Ecto neural progenitor cell (in vitro differentiated cells): Measurements from ENCODE around the gene FMN1.

Source experiments
- DNase-seq: peaks from one replicate; pipeline ENCODE4 v3.0.0-alpha.2; 2018; ENCODE audit warnings: low spot score

Gene FMN1

DNA sequence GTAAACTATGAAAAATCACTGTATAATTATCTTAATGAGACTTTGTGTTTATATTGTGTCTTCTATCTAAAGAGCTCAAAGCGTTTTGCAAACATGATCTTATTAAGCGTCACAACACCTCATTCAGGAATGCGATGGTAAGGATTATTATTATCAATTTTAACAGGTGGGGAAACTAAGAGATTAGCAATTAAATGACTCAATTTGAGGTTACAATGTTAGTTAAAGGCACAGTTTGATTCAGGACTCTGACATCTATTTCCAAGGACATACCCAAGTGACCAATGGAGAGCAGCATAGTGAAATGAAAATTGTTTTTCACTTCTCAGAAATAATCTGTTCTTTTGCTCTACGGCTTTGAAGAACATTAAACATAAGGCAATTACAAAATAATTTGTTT is 74.6 kb downstream of the FMN1 start:
- no peak for DNase-seq

DNA sequence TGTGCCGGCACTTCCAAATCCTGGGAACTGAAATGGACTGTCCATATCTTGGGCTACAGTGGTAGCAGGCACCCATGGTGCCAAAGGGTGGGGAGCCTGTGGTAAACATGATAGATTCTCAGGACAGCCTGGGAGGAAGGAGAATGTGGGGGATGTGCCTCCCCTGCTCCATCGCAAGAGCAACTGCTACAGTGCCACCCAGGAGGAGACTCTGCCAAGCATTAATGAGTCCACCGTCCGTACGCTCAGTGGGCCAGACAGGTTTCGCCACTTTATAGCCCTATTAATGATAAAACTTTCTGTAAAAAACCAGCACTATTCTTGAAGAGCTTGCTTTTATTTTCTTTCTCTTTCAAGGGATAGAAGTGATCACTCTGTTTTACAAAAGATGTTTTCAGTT is 75.2 kb downstream of the FMN1 start:
- no peak for DNase-seq

DNA sequence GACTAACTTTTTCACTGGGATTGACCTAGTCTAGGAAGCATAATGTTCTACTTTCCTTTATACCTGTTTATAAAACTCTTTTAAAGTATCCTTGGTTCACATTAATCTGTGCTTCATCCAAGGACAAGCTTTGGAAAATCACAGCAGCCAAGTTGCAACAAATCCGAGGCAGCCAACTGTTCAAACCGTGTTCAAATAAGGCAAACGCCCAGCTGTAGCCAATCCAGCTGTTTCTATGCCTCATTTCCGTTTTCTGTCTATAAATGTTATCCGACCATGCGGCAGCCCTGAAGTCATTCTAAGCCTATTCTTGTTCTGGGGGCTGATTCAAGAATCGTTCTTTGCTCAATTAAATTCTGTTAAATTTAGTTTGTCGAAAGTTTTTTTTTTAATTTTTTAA is 78.3 kb downstream of the FMN1 start:
- no peak for DNase-seq

DNA sequence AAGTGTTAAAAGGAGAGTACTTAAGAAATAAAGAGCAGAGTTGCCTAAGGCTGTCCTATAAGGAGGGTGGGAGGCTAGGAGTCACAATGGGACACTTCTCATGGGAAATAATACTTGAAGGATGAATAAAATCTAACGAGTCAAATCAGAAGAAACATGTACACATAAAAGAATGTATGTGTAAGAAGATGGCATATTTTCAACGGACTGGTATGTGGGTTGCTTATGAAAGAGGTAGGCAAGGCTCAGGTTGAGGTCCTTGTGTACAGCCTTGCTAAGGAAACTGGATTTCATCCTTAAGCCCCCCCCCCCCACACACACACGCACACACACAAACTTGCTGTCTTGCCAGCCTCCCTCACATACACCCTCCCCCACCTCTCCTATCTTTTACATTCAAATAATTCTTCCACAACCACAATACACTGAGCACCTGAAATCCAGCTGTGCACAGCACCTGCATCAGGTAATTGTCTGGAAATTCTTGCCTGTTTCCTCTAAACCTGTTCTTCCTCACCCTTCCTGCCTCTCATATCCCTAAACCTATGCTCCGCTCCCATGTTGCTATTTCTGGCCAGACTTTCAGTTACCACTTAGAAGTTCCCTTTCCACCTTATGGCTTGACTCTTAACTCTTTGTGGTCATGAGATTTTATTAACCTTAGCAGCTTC is 79.2 kb downstream of the FMN1 start:
- DNase-seq = no peak

DNA sequence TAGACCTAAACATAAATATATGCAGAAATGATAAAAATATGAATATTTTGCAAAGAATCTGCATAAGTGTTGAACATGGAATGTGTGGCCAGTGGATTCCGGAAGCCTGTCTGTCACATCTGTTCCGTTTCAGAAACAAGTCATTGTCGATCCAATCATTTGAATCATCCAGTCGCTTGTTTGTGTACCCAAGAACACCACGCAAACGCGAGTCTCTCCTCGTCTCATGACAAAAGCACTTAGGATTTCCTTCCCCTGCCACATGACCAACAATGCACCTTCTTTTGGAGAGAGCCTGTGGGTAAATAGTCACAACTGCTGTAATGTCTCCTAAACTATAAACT is 80.2 kb downstream of the FMN1 start:
- no peak for DNase-seq

DNA sequence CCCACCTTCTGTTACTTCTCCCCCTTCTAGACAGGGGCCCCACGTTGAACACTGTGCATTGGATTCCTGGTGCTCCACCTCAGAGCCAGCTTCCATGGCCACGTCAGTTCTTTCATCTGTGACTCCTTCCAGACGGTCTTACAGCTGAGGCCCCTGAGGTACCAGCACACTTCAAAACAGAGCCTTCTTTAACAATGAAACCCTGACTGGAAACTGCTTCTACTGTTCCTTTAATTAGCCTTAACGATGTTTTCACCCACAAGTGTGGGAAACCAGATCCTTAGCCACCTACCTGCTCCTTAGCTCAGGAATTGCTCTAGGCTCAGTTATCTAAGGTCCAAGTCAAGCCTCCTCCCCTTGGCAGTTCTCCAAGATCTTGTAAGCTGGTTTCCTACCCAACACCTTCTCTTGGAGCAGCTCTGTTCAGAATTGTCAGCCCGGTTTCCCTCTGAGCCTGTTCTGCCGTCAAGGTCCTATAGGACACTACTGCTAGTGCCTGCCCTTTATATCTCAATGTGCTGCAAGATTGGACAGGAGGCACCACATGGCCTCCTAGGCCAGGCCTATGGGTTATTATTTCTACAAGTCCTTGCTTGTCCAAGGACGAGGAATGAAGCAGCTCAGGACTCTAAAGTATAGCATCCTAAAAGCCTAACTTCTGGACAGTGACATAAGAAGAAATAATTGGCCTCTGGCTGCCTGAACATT is 80.7 kb downstream of the FMN1 start:
- no peak for DNase-seq

DNA sequence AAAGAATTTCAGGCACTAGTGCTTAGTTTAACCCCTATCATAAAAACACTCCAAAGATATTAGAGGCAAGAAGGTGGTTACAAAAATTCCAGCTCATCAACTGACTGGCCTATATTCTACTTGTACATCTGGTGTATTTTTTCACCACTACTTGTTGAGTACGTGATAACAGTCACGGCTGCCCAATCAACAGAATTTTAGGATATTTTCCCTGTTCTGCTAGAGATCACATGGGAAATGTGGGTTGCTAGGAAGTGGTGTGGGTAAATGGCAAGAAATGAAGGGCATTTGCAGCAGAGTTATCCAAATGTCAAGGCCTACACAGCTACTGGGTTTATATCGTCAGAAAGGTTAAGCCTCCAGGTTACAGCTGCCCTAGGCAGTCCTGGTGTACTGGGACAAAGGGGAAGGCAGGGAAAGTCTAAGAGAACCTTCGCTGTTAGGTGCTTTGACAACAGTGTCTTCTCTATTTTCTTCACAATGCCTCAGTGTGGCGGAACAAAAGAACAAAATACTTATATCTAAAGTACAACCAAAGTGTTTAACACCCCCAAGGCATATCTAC is 81.9 kb downstream of the FMN1 start:
- no peak for DNase-seq

DNA sequence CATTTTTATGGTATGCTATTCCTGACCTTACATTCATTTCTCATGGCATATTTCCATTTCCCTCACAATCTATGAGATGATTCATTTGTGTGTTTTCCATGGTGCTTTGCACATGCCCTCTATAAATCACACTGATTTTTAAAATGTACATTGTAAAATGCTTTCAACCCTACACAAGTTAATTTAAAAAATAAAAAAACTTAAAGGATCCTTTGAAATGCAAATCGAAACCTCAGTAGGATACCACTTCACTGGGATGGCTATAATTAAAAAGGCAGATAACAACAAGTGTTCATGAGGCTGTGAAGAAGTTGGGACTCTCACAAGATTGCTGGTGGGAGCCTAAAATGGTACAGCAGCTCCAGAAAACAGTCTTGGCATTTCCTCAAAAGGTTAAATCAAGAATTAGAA is 83.5 kb downstream of the FMN1 start:
- DNase-seq = no peak

DNA sequence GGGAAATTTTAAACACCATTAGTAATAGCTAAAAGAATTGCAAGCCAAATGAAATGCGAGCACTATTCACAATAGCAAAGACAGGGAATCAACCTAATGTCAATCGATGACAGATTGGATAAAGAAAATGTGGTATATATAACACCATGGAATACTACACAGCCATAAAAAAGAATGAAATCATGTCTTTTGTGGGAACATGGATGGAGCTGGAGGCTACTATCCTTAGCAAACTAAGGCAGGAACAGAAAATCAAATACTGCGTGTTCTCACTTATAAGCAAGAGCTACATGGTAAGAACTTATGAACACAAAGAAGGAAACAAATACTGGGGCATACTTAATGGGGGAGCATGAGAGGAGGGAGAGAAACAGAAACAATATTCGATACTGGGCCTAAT is 85.2 kb downstream of the FMN1 start:
- DNase-seq = no peak

DNA sequence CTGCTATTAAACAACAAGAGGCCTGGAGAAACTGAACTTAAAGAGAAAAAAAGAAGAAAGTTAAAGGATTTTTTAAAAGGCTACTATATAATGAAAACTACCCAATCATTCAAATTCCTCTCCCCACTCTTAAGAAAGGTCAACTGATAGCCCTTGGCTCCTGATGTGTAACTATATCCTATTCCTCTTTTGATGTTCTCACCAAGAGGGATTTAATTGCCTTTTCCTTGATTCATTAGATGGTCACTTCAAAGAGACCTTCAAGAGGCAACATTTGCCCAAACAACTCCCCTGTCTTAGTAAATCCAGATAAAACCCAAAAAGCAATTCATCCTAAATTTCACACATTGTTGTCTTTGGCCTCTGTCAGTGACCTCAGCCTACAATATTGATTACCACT is 86.0 kb downstream of the FMN1 start:
- no peak for DNase-seq

DNA sequence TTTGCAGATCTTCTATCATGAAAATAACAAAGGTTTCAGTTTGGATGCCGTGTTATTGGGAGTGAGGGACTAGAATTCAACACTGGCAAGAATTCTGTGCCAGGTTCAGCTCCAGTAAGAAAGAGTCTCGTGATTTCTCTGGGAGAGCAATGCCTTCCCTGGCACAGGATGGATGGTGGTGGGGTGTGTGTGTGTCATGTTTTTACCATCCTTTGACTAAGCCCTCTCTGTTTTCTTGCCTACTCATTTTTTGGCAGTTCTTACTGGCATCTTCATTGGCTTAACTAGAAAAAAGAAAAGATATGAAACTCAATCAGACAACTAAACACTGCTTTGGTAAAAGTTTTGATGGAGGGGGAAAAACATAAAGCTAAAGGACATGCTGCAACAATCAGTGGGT is 86.6 kb downstream of the FMN1 start:
- no peak for DNase-seq

DNA sequence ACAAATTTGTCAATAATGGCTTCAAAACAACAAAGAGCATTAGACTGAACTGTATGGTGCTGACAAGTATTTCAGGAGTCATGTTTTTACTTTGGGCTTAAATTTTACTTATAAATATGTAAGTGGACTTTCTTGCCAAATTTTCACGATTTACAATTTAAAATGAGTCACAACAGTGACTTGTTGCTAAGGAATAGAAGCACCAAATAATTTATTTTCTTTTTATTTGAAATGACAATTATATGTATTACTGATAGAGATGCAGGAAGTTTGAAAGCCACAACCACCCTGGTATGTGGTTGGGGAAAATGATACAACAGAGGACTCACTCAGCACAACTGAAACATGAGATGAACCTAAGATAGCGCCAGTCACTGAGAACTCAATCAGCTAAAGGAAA is 90.3 kb downstream of the FMN1 start:
- DNase-seq = no peak

DNA sequence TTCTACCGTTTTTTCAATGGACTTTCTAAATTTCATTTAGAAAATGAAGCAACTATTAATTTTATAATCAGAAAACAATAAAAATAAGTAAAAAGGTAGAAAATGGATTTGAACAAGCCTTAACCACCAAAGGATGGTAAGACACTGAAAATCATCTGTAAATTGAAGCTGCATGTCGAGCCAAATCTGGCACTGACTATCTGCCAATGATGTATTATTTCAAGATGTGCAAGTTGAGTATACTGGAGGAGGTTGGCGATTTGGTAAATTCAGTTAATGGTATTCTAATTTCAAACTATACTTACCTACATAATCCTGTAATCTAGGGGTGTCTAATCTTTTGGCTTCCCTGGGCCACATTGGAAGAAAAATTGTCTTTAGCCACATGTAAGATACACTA is 93.5 kb downstream of the FMN1 start:
- DNase-seq = no peak

DNA sequence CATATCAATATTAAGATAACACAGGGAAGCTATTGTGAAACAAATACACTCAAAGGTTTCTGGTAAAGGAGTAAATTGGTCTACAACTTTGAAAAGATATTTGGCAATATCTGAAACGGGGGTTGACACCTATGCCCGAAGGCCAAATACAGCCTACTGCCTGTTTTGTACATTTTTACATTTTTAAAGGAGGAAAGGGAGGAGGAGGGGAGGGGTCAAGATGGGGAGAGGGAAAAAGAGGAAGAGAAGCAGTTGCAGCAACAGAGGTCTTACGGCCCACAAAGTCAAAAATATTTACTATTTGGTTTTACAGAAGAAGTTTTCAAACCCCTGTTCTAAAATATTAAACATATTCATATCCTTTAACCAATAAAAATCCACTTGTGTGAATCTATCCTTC is 94.2 kb downstream of the FMN1 start:
- no peak for DNase-seq

DNA sequence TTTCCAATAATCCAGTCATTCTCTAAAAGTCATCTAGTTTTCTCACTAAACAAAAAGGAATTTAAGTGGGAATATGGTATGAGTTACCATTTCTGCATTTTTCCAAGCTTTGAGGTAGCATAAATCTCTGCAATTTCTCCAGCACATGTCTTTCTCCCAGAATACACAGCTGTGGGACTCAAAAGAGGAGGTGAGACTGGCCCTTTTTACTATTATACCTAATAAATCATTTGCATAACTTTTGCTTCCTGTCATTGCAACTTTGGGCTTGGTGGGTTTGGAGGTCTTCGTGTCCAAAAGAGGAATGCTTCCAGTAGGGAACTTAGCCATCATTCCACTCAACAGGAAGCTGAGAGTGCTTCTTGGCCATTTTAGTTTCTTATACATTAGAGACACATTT is 94.8 kb downstream of the FMN1 start:
- DNase-seq = no peak

DNA sequence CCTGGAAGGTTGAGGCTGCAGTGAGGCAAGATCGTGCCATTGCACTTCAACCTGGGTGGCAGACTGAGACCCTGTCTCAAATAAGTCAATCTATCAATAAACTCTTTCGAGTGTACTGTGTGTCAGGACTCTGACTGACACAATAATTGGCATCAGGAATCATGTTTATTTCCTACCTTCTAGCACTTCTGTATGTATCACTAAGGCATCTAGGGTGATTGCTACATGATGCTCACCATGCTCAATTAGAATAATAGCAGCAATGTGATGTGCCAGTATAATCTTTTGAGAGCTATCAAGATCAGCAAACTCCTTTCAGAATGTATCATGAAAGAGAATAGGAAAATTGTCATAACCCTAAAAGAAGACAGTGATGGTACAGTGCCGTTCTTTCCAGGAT is 95.3 kb downstream of the FMN1 start:
- DNase-seq = no peak

DNA sequence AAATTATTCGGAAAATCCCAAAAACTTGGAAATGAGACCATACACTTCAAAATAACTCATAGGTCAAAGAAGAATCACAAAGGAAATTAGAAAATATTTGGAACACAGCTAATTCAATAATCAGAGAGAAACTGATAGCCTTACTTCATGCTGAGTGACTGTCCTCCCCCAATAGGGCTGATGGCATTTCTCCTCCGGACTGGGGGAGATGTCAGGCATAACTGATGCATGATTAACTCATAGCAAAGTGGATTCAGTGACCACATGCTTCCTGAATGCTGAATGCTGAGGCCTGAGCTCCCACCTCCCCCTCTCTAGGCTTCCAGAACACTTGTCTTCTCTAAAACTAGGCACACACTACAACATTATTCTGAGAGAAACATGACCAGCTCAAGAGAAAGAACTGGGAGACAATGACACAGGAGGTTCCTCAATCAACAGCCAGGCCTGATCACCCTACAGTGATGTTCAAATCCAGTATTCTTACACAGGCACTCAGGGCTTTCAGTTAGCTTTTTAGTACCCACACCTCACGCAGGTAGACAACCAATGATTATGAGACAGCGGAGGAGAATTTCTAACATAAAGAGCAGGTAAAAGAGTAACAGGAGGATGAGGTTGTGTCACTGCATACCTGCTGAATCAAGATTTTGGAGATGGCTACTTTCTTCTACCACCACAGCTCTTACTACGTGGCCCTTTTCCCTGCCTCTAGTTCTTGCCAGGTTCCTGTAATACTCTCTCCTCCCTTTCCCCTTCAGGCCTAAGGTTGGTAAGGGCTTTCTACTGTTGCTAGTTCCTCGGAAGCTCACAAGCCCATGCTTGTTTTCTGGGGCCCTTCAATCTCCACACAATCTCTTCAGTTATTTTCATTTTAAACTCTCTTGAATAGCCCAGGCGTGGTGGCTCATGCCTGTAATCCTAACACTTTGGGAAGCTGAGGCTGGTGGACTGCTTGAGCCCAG is 96.1 kb downstream of the FMN1 start:
- no peak for DNase-seq

DNA sequence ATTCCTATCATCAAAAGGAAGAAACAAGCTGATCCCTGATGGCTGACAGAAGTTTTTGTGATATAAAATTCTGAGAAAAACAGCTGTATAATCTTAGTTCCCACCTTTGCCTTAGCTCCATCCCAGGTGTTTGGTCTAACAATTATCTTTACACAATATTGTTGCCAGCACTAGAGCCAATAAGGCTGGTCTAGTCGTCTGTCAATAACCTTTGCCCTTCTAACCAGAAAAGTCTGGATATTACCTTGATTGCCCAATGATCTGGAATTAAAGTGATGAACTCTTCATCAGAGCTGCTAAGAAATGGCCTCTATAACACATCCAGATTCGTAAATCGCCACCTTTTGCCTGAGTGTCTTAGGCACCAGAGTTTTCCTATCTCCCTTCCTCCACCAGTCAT is 98.4 kb downstream of the FMN1 start:
- no peak for DNase-seq

DNA sequence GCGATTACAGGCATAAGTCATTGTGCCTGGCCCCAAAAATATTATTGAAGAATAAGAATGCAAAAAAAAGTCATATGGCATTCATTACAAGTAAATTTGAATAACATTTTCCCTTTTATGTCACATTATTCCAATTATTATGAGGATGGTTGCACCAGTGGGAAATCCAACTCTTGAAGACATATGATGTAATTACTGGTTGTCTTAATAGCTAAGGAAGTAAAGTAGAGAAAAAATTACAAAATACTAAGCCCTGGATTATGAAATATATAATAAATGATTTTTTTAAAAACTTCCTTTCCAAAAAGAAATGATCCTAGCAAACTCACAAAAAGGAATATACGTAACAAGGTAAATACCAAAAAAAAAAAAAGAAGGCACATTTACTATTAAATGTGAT is 98.9 kb downstream of the FMN1 start:
- no peak for DNase-seq

DNA sequence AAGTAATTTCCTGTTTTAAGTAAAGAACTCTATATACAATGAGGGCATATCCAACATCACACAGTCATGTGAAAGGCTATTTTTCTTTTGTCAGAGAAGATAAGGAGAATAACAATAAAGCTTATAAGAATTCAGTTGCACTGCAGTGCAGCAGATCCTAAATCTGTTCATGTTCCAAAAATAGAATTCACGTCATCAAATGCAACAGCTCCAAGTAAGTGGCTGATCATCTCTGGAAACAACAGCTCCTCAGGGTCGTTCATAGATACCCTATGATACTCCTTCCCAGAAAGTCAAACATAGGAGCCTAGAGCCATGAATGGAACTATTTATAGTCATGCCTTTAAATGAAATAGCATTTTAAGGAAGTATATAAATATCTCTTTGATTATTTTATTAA is 100.2 kb downstream of the FMN1 start:
- DNase-seq = no peak

DNA sequence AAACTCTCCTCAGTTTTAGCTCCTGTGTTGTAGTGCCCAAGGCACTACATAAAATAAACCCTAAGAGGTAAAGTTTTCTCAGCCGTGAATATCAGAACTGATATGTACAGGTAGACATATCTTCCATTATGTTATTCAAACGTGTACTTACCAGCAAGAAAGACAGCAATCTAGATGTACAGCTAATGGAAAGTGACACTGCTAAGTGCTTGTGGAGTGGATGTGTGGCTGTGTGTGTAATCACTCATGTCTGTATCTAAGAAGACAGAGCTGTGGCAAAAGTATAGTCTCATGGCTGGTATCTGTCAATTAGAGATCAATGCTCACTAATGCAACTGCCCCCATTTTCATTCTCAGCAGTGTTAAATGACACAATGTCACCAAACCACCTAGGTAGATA is 101.3 kb downstream of the FMN1 start:
- DNase-seq = no peak

DNA sequence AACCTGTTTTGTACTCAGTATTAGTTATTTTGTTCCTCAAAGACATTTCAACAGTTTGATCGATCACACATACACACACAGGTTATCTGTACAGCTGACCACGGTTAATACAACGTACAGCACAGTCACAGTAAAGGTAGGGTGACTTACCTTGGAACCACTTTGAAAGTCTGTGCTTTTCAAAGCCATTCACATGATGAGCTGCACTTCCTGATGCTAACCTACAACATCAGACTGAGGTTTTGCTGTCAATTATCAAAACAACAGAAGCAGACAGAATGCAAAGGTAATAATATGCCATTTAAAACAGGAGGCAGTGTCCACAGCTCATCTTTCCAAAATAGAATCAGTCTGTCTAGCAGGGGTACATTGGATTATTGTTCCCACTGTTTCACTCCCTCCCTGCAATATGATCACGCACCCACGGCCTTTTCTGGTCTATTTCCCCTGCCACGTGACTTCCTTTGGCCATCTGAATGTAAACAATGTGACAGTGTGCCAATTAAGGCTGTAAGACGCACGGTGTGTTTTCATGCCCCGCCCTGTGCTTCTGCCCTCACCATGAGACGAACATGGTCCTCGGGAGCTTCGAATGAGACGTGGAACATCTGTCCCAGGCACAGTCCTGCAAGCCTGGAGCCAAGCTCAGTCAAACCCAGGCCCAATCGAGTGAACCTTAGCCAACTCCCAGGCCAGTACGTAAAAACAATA is 102.4 kb downstream of the FMN1 start:
- no peak for DNase-seq
